Sigmoid colon (tissue), 7 donors: ENCODE measurements around the gene PAPOLG. TPM values are rescaled to one million over a fixed set of nuclear protein-coding genes. Genes with fewer than 3 reads are reported as not detected.

Experiments used
- DNase-seq: peaks from one replicate; pipeline ENCODE4 v3.0.0-alpha.2; 2019
- H3K27ac ChIP-seq, 4 donors: fragments of 200-600 bp; sonication (generic); one replicate each; pipeline ENCODE4 v1.5.1; 2016 to 2019; ENCODE audit warnings: mild to moderate bottlenecking in 1 of 4
- H3K27me3 ChIP-seq, 3 donors: fragments of 200-600 bp; sonication (generic); one replicate each; pipeline ENCODE4 v1.5.1; 2019; ENCODE audit warnings: mild to moderate bottlenecking in 1 of 3
- H3K36me3 ChIP-seq, 4 donors: fragments of 200-600 bp; sonication (generic); one replicate each; pipeline ENCODE4 v1.5.1; 2016 to 2019
- H3K4me1 ChIP-seq, 4 donors: fragments of 200-600 bp; sonication (generic); one replicate each; pipeline ENCODE4 v1.5.1; 2017 to 2019
- H3K4me3 ChIP-seq, 4 donors: fragments of 200-600 bp; sonication (generic); one replicate each; pipeline ENCODE4 v1.5.1; 2017 to 2019; ENCODE audit warnings: mild to moderate bottlenecking in 2 of 4, moderate library complexity in 1 of 4
- H3K9me3 ChIP-seq, 4 donors: fragments of 200-600 bp in 3 of 4; sonication (generic) in 3 of 4; one replicate each; pipeline versions ENCODE4 v1.5.1 to v1.6.1; 2013 to 2019
- CTCF ChIP-seq, 4 experiments: fragments of 450-650 bp in 3 of 4; fragments of 200-600 bp in 1 of 4; IDR thresholded peaks; one replicate each; pipeline ENCODE4 v1.5.1; 2016 to 2019; ENCODE audit warnings: antibody characterized with exemption in 4 of 4, mild to moderate bottlenecking in 3 of 4, moderate library complexity in 2 of 4
- EP300 ChIP-seq, 4 donors: sonication (generic); formaldehyde crosslinking; IDR thresholded peaks; one replicate each; pipeline ENCODE4 v1.6.1; 2017; ENCODE audit warnings: antibody characterized with exemption in 4 of 4
- POLR2A ChIP-seq, 2 donors: fragments of 450-650 bp; IDR thresholded peaks; one replicate each; pipeline ENCODE4 v1.6.1; 2016; ENCODE audit warnings: antibody characterized with exemption in 2 of 2, mild to moderate bottlenecking in 2 of 2, moderate library complexity in 2 of 2
- POLR2AphosphoS5 ChIP-seq, 4 donors: sonication (generic); formaldehyde crosslinking; IDR thresholded peaks; one replicate each; pipeline ENCODE4 v1.6.1; 2017; ENCODE audit warnings: antibody characterized with exemption in 4 of 4
- WGBS, 2 donors: extraction: QIAGEN DNeasy Blood & Tissue Kit; methylation state at CpG; one replicate each; pipeline ENCODE4 v1.1.7; 2013; 5-methylcytosine and 5-hydroxymethylcytosine counted together
- intact Hi-C: fragments of 100-400 bp; cut with DNase I; formaldehyde crosslinking; loops from one replicate; pipeline ENCODE4 v1.15.1; 2023
- polyA plus RNA-seq, 3 donors: library from polyadenylated mRNA; stranded (reverse); fragments of 200-250 nt; gene quantifications; one replicate each; pipeline ENCODE4 v1.2.3, GENCODE V29; 2013
- total RNA-seq, 4 donors: library from RNA; depleted of rRNA; stranded (reverse); fragments of >200 nt; gene quantifications; one replicate each; pipeline ENCODE4 v1.1.0, GENCODE V29; 2016
- donor health status: healthy with polysubstance abuse.
- donor health status: Bipolar disorder and iron deficiency.
- donor health status: healthy.

The PAPOLG gene
- total and polyA plus RNA-seq, 7 donors, result 3.6 to 16.1 (median 10.7) TPM

DNA sequence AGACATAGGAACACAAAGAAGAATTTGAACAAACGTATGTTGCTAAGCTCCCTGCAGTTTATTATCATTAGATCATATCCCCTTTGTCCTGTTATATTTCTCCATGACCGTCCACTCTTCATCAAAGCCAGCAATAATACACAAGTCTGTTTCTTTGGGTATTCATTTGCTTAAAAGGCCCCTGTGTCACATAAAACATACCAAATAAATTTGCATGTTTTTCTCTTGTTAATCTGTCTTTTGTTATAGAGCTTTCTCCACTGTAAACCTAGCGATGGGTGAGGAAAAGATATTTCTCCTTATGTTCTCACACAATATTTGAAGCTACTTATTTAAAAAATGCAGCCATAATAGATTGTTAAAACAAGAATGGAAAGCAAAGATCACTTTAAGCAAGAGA is 82.4 kb downstream of the PAPOLG start:
- no peaks in the 10 kb centered on the region for H3K36me3 ChIP-seq
- H3K4me3 ChIP-seq, result no peak overlapping the region
- 70 to 83% methylated on average over 3 of the region's 3 CpGs for WGBS, 2 donors
- no peaks in the 10 kb centered on the region for H3K27me3 ChIP-seq
- no peaks in the 10 kb centered on the region for H3K4me1 ChIP-seq
- no peak overlapping the region for H3K27ac ChIP-seq
- TF ChIP-seq CTCF (IDR thresholded peaks at IDR 0.05) (no peak), EP300 (IDR thresholded peaks at IDR 0.05) (no peak), POLR2AphosphoS5 (IDR thresholded peaks at IDR 0.05) (no peak), POLR2A (IDR thresholded peaks at IDR 0.05) (no peak)
- no peak for DNase-seq
- intact Hi-C loops, result no loop called here
- no peaks in the 10 kb centered on the region for H3K9me3 ChIP-seq

DNA sequence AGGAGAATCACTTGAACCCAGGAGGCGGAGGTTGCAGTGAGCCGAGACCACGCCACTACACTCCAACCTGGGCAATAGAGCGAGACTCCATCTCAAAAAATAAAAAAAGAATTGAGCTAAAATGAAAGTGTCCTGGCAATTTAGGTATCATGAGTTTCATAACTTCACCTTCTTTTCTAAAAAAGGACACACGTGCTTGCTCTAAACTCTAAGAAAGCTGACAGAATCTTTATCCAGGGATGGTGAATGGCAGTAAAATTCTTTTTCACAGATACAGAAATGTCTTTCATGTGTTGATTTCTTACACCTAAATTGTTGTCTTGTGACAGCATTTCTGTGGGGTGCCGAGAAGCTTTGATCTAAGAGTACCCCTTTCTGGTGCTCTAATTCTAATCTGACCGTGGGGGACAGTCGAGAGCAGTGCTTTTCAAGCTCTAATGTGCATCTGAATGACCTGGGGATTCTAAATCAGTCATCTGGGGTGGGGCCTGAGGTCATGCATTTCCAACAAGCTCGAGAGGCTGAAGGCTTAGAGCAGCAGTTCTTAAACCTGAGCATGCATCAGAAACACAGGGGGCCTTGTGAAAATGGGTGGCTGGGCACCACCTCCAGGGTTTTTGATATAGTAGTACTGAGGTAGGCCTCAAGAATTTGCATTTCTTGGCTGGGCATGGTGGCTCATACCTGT is 83.2 kb downstream of the PAPOLG start:
- intact Hi-C loops, result no loop called here
- H3K36me3 ChIP-seq, result no peaks in the 10 kb centered on the region
- DNase-seq, result no peak
- 73 to 92% methylated on average over 9 of the region's 9 CpGs for WGBS, 2 donors
- H3K4me3 ChIP-seq, result no peak overlapping the region
- no peaks in the 10 kb centered on the region for H3K27me3 ChIP-seq
- no peaks in the 10 kb centered on the region for H3K4me1 ChIP-seq
- H3K27ac ChIP-seq, result no peak overlapping the region
- H3K9me3 ChIP-seq, result no peaks in the 10 kb centered on the region
- TF ChIP-seq EP300 (IDR thresholded peaks at IDR 0.05) (no peak), POLR2A (IDR thresholded peaks at IDR 0.05) (no peak), POLR2AphosphoS5 (IDR thresholded peaks at IDR 0.05) (no peak), CTCF (IDR thresholded peaks at IDR 0.05) (no peak)

- Histone ChIP-seq H3K36me3 (no peaks in the 10 kb centered on the region), H3K4me3 (no peak overlapping the region), H3K4me1 (no peaks in the 10 kb centered on the region), H3K27me3 (no peaks in the 10 kb centered on the region), H3K9me3 (no peaks in the 10 kb centered on the region), H3K27ac (no peak overlapping the region)
- no peak for DNase-seq
- intact Hi-C loops, result no loop called here
- no peak for TF ChIP-seq POLR2AphosphoS5 (IDR thresholded peaks at IDR 0.05)
- TF ChIP-seq CTCF (IDR thresholded peaks at IDR 0.05), result no peak
- no peak for TF ChIP-seq EP300 (IDR thresholded peaks at IDR 0.05)
- TF ChIP-seq POLR2A (IDR thresholded peaks at IDR 0.05), result no peak
- 47 to 77% methylated on average over 7 of the region's 7 CpGs for WGBS, 2 donors
These were observed 84.8 kb downstream of the PAPOLG start for GRCh38 chr2:60840880-60841279.

DNA sequence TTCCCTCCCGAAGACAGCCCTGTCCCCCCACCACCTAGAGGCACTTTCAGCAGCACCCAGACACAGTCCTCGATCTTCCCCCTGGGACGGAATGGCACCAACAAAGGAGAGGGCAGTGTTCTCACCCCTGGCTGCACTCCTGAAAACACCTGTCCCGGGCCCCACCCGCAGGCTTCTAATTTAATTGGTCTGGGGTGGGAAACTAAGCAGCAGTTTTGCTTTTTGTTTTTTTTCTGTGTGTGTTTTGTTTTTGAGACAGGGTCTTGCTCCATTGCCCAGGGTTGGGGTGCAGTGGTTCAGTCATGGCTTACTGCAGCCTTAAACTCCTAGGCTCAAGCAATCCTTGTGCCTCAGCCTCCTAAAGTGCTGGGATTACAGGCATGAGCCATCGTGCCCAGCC is 86.9 kb downstream of the PAPOLG start:
- no peak for DNase-seq
- no peak overlapping the region for H3K27ac ChIP-seq
- H3K36me3 ChIP-seq, result no peaks in the 10 kb centered on the region
- WGBS, 2 donors, result 44 to 73% methylated on average over 6 of the region's 6 CpGs
- no peaks in the 10 kb centered on the region for H3K27me3 ChIP-seq
- no peaks in the 10 kb centered on the region for H3K4me1 ChIP-seq
- TF ChIP-seq CTCF (IDR thresholded peaks at IDR 0.05) (no peak), POLR2A (IDR thresholded peaks at IDR 0.05) (no peak), EP300 (IDR thresholded peaks at IDR 0.05) (no peak), POLR2AphosphoS5 (IDR thresholded peaks at IDR 0.05) (no peak)
- no peak overlapping the region for H3K4me3 ChIP-seq
- no peaks in the 10 kb centered on the region for H3K9me3 ChIP-seq
- intact Hi-C loops, result no loop called here

DNA sequence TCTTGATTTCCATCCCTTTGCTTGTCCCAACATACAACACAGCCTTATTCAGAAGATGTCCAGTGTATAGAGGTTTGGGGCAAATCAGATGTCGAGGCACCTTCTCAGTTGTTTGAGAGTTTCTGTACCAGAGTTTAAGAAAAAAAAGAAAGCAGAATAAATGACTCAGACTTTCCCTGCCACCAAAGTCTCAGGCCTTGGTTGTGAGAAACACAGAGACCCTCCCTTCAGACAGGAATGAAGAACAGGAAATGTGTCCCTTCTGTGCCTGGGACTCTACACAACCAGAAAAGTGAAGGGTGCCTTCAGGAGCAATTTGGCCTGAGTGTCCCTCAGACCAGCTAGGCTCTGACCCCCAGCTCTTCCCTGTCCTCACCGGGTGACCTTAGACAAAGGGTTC is 88.0 kb downstream of the PAPOLG start:
- DNase-seq, result no peak
- 75 to 89% methylated on average over 2 of the region's 2 CpGs for WGBS, 2 donors
- Histone ChIP-seq H3K27me3 (no peaks in the 10 kb centered on the region), H3K9me3 (no peaks in the 10 kb centered on the region), H3K4me3 (no peak overlapping the region), H3K27ac (no peak overlapping the region), H3K4me1 (no peaks in the 10 kb centered on the region), H3K36me3 (no peaks in the 10 kb centered on the region)
- TF ChIP-seq EP300 (IDR thresholded peaks at IDR 0.05), result no peak
- no peak for TF ChIP-seq POLR2AphosphoS5 (IDR thresholded peaks at IDR 0.05)
- no peak for TF ChIP-seq CTCF (IDR thresholded peaks at IDR 0.05)
- TF ChIP-seq POLR2A (IDR thresholded peaks at IDR 0.05), result no peak
- intact Hi-C loops, result no loop called here
